ENCODE measurements around the gene MYCBPAP.

Gene MYCBPAP

GRCh38 chr17:50460831-50461526 is 47.3 kb upstream of the MYCBPAP start:
- no peaks in the 10 kb centered on the region for H3K79me2 ChIP-seq (ENCODE audit: low read length)
- no peaks in the 10 kb centered on the region for H3K9me3 ChIP-seq (ENCODE audit: insufficient read depth, low read length)
- TF ChIP-seq CTCF (IDR thresholded peaks at IDR 0.05; ENCODE audit: low read depth, low read length) (no peak), EZH2phosphoT487 (IDR thresholded peaks at IDR 0.05; ENCODE audit: low read depth) (no peak)
- no peak overlapping the region for H3K9ac ChIP-seq (ENCODE audit: low read length)
- H3K4me2 ChIP-seq (ENCODE audit: low read length): no peak overlapping the region
- peaks cover 15% of the 10 kb centered on the region; the same call in 1 of the 2 replicates for H3K4me1 ChIP-seq (ENCODE audit: low read length)
- no peak overlapping the region for H2AFZ ChIP-seq (ENCODE audit: low read depth, low read length)
- no peaks in the 10 kb centered on the region for H3K27me3 ChIP-seq (ENCODE audit: low read depth, low read length)
- H3K4me3 ChIP-seq (ENCODE audit: low read length): no peak overlapping the region
- no peak overlapping the region for H3K27ac ChIP-seq (ENCODE audit: low read length)
- H4K20me1 ChIP-seq (ENCODE audit: insufficient read depth, low read length): no peaks in the 10 kb centered on the region
- no peaks in the 10 kb centered on the region for H3K36me3 ChIP-seq (replicated peaks; ENCODE audit: low read depth, low read length)

- Histone ChIP-seq H3K4me2 (ENCODE audit: low read length) (no peak overlapping the region), H3K27me3 (ENCODE audit: low read depth, low read length) (no peaks in the 10 kb centered on the region), H3K36me3 (replicated peaks; ENCODE audit: low read depth, low read length) (no peaks in the 10 kb centered on the region), H3K27ac (ENCODE audit: low read length) (no peak overlapping the region), H3K79me2 (ENCODE audit: low read length) (no peaks in the 10 kb centered on the region), H2AFZ (ENCODE audit: low read depth, low read length) (no peak overlapping the region), H3K9ac (ENCODE audit: low read length) (no peak overlapping the region), H3K4me3 (ENCODE audit: low read length) (no peak overlapping the region), H3K9me3 (ENCODE audit: insufficient read depth, low read length) (no peaks in the 10 kb centered on the region), H3K4me1 (ENCODE audit: low read length) (peaks cover 15% of the 10 kb centered on the region; the same call in 1 of the 2 replicates), H4K20me1 (ENCODE audit: insufficient read depth, low read length) (no peaks in the 10 kb centered on the region)
- TF ChIP-seq CTCF (IDR thresholded peaks at IDR 0.05; ENCODE audit: low read depth, low read length): no peak
- no peak for TF ChIP-seq EZH2phosphoT487 (IDR thresholded peaks at IDR 0.05; ENCODE audit: low read depth)
Observed at GRCh38 chr17:50461550-50462132, 46.6 kb upstream of the MYCBPAP start.

GRCh38 chr17:50462446-50462845 is 45.8 kb upstream of the MYCBPAP start:
- no peak overlapping the region for H3K4me3 ChIP-seq (ENCODE audit: low read length)
- no peak overlapping the region for H3K9ac ChIP-seq (ENCODE audit: low read length)
- no peak overlapping the region for H3K27ac ChIP-seq (ENCODE audit: low read length)
- H3K27me3 ChIP-seq (ENCODE audit: low read depth, low read length): no peaks in the 10 kb centered on the region
- peaks cover 15% of the 10 kb centered on the region; the same call in 1 of the 2 replicates for H3K4me1 ChIP-seq (ENCODE audit: low read length)
- TF ChIP-seq EZH2phosphoT487 (IDR thresholded peaks at IDR 0.05; ENCODE audit: low read depth): no peak
- no peak for TF ChIP-seq CTCF (IDR thresholded peaks at IDR 0.05; ENCODE audit: low read depth, low read length)
- H3K36me3 ChIP-seq (replicated peaks; ENCODE audit: low read depth, low read length): no peaks in the 10 kb centered on the region
- H3K9me3 ChIP-seq (ENCODE audit: insufficient read depth, low read length): no peaks in the 10 kb centered on the region
- H2AFZ ChIP-seq (ENCODE audit: low read depth, low read length): no peak overlapping the region
- no peaks in the 10 kb centered on the region for H3K79me2 ChIP-seq (ENCODE audit: low read length)
- no peaks in the 10 kb centered on the region for H4K20me1 ChIP-seq (ENCODE audit: insufficient read depth, low read length)
- no peak overlapping the region for H3K4me2 ChIP-seq (ENCODE audit: low read length)

GRCh38 chr17:50464121-50464520 is 44.1 kb upstream of the MYCBPAP start:
- Histone ChIP-seq H3K4me1 (ENCODE audit: low read length) (peaks cover 15% of the 10 kb centered on the region; the same call in 1 of the 2 replicates), H3K9ac (ENCODE audit: low read length) (no peak overlapping the region), H3K27me3 (ENCODE audit: low read depth, low read length) (no peaks in the 10 kb centered on the region), H3K4me3 (ENCODE audit: low read length) (no peak overlapping the region), H2AFZ (ENCODE audit: low read depth, low read length) (no peak overlapping the region), H3K27ac (ENCODE audit: low read length) (no peak overlapping the region), H3K36me3 (replicated peaks; ENCODE audit: low read depth, low read length) (no peaks in the 10 kb centered on the region), H3K9me3 (ENCODE audit: insufficient read depth, low read length) (no peaks in the 10 kb centered on the region), H4K20me1 (ENCODE audit: insufficient read depth, low read length) (no peaks in the 10 kb centered on the region), H3K79me2 (ENCODE audit: low read length) (no peaks in the 10 kb centered on the region), H3K4me2 (ENCODE audit: low read length) (no peak overlapping the region)
- TF ChIP-seq EZH2phosphoT487 (IDR thresholded peaks at IDR 0.05; ENCODE audit: low read depth) (no peak), CTCF (IDR thresholded peaks at IDR 0.05; ENCODE audit: low read depth, low read length) (no peak)
